Suprapubic skin (tissue), 4 donors: ENCODE results near the gene DOHH. TPM values are rescaled to one million over a fixed set of nuclear protein-coding genes. Genes with fewer than 3 reads are reported as not detected.

Experiments used
- DNase-seq, 2 donors: peaks; one replicate each; pipeline ENCODE4 v3.0.0-alpha.2; 2019; ENCODE audit warnings: low spot score in 2 of 2
- H3K27ac ChIP-seq: fragments of 200-600 bp; sonication (generic); one replicate; pipeline ENCODE4 v1.5.1; 2019
- H3K27me3 ChIP-seq: fragments of 200-600 bp; sonication (generic); one replicate; pipeline ENCODE4 v1.5.1; 2019
- H3K36me3 ChIP-seq: fragments of 200-600 bp; sonication (generic); one replicate; pipeline ENCODE4 v1.5.1; 2019
- H3K4me1 ChIP-seq: fragments of 200-600 bp; sonication (generic); one replicate; pipeline ENCODE4 v1.5.1; 2019
- H3K4me3 ChIP-seq: fragments of 200-600 bp; sonication (generic); one replicate; pipeline ENCODE4 v1.5.1; 2019; ENCODE audit warnings: mild to moderate bottlenecking
- H3K9me3 ChIP-seq: fragments of 200-600 bp; sonication (generic); one replicate; pipeline ENCODE4 v1.5.1; 2019
- EP300 ChIP-seq: sonication (generic); formaldehyde crosslinking; IDR thresholded peaks from one replicate; pipeline ENCODE4 v1.6.1; 2017; ENCODE audit warnings: antibody characterized with exemption
- POLR2A ChIP-seq, 2 donors: fragments of 450-650 bp; IDR thresholded peaks; one replicate each; pipeline ENCODE4 v1.6.1; 2017; ENCODE audit warnings: antibody characterized with exemption in 2 of 2, mild to moderate bottlenecking in 2 of 2, moderate library complexity in 2 of 2
- POLR2AphosphoS5 ChIP-seq, 3 donors: sonication (generic); formaldehyde crosslinking; IDR thresholded peaks; one replicate each; pipeline ENCODE4 v1.6.1; 2017; ENCODE audit warnings: antibody characterized with exemption in 3 of 3
- WGBS: methylation state at CpG from one replicate; pipeline ENCODE4 v1.1.5; 2018; 5-methylcytosine and 5-hydroxymethylcytosine counted together
- total RNA-seq, 4 donors: library from RNA; depleted of rRNA; stranded (reverse); fragments of >200 nt; gene quantifications; one replicate each; pipeline ENCODE4 v1.1.0, GENCODE V29; 2016
- TF ChIP-seq, protein P1 (sequence below), 2 donors: fragments of 200-600 bp in 1 of 2; fragments of 450-650 bp in 1 of 2; sonication (generic) in 1 of 2; IDR thresholded peaks; one replicate each; pipeline ENCODE4 v1.5.1; 2016 to 2019; ENCODE audit warnings: antibody characterized with exemption in 2 of 2, mild to moderate bottlenecking in 1 of 2, moderate library complexity in 1 of 2

DOHH gene
- total RNA-seq, 4 donors from 2014 or later, result 10.9 to 21.7 (median 17.9) TPM

DNA sequence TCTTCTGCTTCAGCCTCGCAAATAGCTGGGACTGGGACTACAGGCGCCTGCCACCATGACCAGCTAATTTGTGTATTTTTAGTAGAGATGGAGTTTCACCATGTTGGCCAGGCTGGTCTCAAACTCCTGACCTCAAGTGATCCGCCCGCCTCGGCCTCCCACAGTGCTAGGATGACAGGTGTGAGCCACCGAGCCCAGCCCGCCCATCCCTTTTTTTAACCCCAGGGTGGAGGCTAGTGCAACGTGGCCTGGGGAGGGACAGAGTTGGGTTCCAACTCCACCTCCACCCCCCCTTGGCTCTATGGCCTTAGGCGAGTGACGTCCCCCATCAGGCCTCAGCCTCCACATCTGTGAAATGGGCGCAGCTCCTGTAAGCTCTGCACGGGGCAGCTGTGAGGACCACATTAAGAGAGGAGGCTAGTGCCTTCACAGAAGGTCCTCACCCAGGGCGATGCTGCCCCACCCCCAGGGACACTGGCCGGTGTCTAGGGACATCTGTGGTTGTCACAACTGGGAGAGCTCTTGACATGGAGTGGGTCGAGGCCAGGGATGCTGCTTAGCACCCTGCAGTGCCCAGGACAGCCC lies 57.9 kb downstream of the DOHH start:
- TF ChIP-seq POLR2AphosphoS5 (IDR thresholded peaks at IDR 0.05), result no peak
- TF ChIP-seq EP300, result no peak
- no peak for TF ChIP-seq POLR2A (IDR thresholded peaks at IDR 0.05)
- no peaks in the 10 kb centered on the region for H3K9me3 ChIP-seq
- DNase-seq, result no peak
- 95% methylated on average over 15 of the region's 15 CpGs for WGBS
- H3K27ac ChIP-seq, result no peak overlapping the region
- no peaks in the 10 kb centered on the region for H3K27me3 ChIP-seq
- no peak overlapping the region for H3K4me3 ChIP-seq
- H3K36me3 ChIP-seq, result peaks cover 69% of the 10 kb centered on the region
- H3K4me1 ChIP-seq, result peaks cover 27% of the 10 kb centered on the region

DNA sequence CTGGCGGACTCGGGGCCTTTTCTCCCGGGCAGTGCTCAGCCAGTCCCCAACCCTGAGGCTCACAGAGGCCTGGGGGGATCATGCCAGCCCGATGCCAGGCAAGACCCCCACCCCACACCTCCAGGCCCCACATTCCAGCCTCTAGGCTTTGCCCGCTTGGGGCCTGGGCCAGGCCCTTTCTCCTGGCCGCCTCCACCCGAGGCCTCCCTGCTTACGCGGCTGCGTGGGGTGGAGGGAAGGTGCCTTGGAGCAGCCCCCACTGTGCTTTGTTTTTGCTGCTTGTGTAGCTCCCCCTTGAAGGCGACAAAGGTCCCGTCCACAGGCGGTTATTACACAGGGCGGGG lies 58.5 kb downstream of the DOHH start:
- WGBS, result 66% methylated on average over 14 of the region's 14 CpGs
- Histone ChIP-seq H3K9me3 (no peaks in the 10 kb centered on the region), H3K4me1 (peaks cover 27% of the 10 kb centered on the region), H3K27me3 (no peaks in the 10 kb centered on the region), H3K4me3 (no peak overlapping the region), H3K36me3 (peaks cover 73% of the 10 kb centered on the region), H3K27ac (peak overlapping the region; percentile 24)
- no peak for DNase-seq
- TF ChIP-seq POLR2AphosphoS5 (IDR thresholded peaks at IDR 0.05) (no peak), POLR2A (IDR thresholded peaks at IDR 0.05) (no peak), EP300 (no peak)
- TF ChIP-seq, protein P1, sequence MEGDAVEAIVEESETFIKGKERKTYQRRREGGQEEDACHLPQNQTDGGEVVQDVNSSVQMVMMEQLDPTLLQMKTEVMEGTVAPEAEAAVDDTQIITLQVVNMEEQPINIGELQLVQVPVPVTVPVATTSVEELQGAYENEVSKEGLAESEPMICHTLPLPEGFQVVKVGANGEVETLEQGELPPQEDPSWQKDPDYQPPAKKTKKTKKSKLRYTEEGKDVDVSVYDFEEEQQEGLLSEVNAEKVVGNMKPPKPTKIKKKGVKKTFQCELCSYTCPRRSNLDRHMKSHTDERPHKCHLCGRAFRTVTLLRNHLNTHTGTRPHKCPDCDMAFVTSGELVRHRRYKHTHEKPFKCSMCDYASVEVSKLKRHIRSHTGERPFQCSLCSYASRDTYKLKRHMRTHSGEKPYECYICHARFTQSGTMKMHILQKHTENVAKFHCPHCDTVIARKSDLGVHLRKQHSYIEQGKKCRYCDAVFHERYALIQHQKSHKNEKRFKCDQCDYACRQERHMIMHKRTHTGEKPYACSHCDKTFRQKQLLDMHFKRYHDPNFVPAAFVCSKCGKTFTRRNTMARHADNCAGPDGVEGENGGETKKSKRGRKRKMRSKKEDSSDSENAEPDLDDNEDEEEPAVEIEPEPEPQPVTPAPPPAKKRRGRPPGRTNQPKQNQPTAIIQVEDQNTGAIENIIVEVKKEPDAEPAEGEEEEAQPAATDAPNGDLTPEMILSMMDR (IDR thresholded peaks at IDR 0.05), result no peak

DNA sequence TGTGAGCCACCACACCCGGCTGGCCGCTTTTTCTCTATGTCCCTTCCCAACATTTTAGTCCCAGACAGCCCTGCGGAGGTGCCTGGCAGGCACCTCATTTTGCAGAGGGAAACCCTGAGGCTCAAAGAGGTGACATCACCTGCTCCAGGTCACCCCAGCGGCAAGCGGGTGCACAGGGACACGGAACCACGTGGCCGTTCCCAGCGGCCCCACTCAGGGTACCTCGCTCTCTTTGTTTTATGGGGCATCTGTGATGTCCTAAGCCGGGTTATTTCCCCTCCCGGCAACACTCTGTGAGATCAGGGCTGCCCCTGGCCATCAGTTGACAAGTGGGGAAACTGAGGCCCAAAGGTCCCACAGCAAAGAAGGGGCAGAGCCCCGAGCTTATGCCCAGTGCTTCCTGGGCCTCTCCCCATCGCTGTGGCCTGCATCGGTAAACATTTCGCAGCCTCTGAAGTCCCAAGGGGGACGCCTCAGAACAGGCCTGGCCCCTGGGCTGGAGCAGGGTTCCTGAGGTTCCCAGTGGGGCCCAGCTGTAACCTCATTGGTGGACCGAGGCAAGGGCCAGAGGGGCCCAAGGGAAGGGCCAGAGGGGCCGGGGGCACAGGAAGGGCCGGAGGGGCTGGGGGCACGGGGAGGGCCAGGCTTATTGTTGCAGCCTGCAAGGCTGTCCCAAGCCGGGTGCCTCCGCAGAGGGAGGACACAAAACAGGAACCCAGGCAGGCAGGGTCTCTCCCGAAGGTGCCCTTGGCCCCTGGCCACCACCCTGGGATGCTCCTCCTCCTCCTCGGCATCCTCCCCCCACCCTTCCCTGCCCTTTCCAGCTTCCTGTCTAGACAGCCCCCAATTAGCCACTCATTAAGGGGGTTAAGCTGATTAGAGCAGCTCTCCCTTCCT lies 59.1 kb downstream of the DOHH start:
- Histone ChIP-seq H3K27me3 (no peaks in the 10 kb centered on the region), H3K9me3 (no peaks in the 10 kb centered on the region), H3K4me3 (no peak overlapping the region), H3K4me1 (peaks cover 27% of the 10 kb centered on the region), H3K36me3 (peaks cover 76% of the 10 kb centered on the region), H3K27ac (peak overlapping the region; percentile 24)
- DNase-seq, result no peak
- 81% methylated on average over 18 of the region's 25 CpGs for WGBS
- TF ChIP-seq, protein P1 (IDR thresholded peaks at IDR 0.05), result no peak
- no peak for TF ChIP-seq EP300
- TF ChIP-seq POLR2A (IDR thresholded peaks at IDR 0.05), result no peak
- TF ChIP-seq POLR2AphosphoS5 (IDR thresholded peaks at IDR 0.05), result no peak

Other genes starting within 250 kb of the DOHH start
- 100 to 1,000 TPM; 135 to 234 (median 194) TPM for gene NFIC, start 134.1 kb downstream of the DOHH start, total RNA-seq
- 1 to 10 TPM in 1 of 4 donors, not detected in 3; 2.1 TPM for gene SMIM24, start 20.1 kb downstream of the DOHH start, total RNA-seq
- gene SMIM44, start 17.2 kb downstream of the DOHH start, total RNA-seq, result not detected
- gene FZR1, start 5.6 kb upstream of the DOHH start, total RNA-seq, result 10 to 100 TPM; 45.1 to 51.1 (median 47.9) TPM
- 1 to 10 TPM in 2 of 4 donors, not detected in 2; 2.4 to 5.2 TPM for gene TEKTIP1, start 38.5 kb upstream of the DOHH start, total RNA-seq
- gene MFSD12, start 56.9 kb upstream of the DOHH start, total RNA-seq, result 100 to 1,000 TPM in 2 of 4 donors, 10 to 100 TPM in 2; 60.4 to 206 (median 119) TPM
- 100 to 1,000 TPM in 3 of 4 donors, 10 to 100 TPM in 1; 87.9 to 135 (median 118) TPM for gene HMG20B, start 72.3 kb upstream of the DOHH start, total RNA-seq
- gene GIPC3, start 84.8 kb upstream of the DOHH start, total RNA-seq, result under 1 TPM; 0.19 to 0.89 (median 0.37) TPM
- under 1 TPM; 0.32 to 0.85 (median 0.41) TPM for gene TBXA2R, start 106.2 kb upstream of the DOHH start, total RNA-seq
- 10 to 100 TPM; 22.6 to 29.9 (median 27.9) TPM for gene CACTIN, start 126.1 kb upstream of the DOHH start, total RNA-seq
- gene PIP5K1C, start 199.8 kb upstream of the DOHH start, total RNA-seq, result 10 to 100 TPM; 16.5 to 25.7 (median 20.8) TPM
- 10 to 100 TPM; 11.4 to 28.1 (median 20.1) TPM for gene TJP3, start 207.7 kb upstream of the DOHH start, total RNA-seq